ENCODE data around the gene IQSEC3.
"Not testable (repeated sequence)": the region's sequence is repeated elsewhere in the genome, so short reads cannot be mapped to it uniquely, and the experiment has no call there.

The IQSEC3 gene

GRCh38 chr12:77101-77719 lies 10.6 kb downstream of the IQSEC3 start:
- in situ Hi-C loops (cut with MboI; ENCODE audit: low pct_unique_long_range_greater_than_20kb, low sequenced_read_pairs, unreplicated experiment); DNase-seq (ENCODE audit: low spot score): not testable (repeated sequence)

GRCh38 chr12:77769-78383 lies 11.3 kb downstream of the IQSEC3 start:
- DNase-seq (ENCODE audit: low spot score); in situ Hi-C loops (cut with MboI; ENCODE audit: low pct_unique_long_range_greater_than_20kb, low sequenced_read_pairs, unreplicated experiment): not testable (repeated sequence)

GRCh38 chr12:78981-79380 lies 12.4 kb downstream of the IQSEC3 start:
- no peak for TF ChIP-seq CTCF (IDR thresholded peaks at IDR 0.05; ENCODE audit: extremely low read depth, insufficient read depth, missing control alignments)
- in situ Hi-C loops (cut with MboI; ENCODE audit: low pct_unique_long_range_greater_than_20kb, low sequenced_read_pairs, unreplicated experiment): no loop called here
- DNase-seq (ENCODE audit: low spot score): no peak

GRCh38 chr12:80681-81190 lies 14.2 kb downstream of the IQSEC3 start:
- in situ Hi-C loops (cut with MboI; ENCODE audit: low pct_unique_long_range_greater_than_20kb, low sequenced_read_pairs, unreplicated experiment): no loop called here
- TF ChIP-seq CTCF (IDR thresholded peaks at IDR 0.05; ENCODE audit: extremely low read depth, insufficient read depth, missing control alignments): no peak
- no peak for DNase-seq (ENCODE audit: low spot score)

- in situ Hi-C loops (cut with MboI; ENCODE audit: low pct_unique_long_range_greater_than_20kb, low sequenced_read_pairs, unreplicated experiment): no loop called here
- TF ChIP-seq CTCF (IDR thresholded peaks at IDR 0.05; ENCODE audit: extremely low read depth, insufficient read depth, missing control alignments): no peak
- no peak for DNase-seq (ENCODE audit: low spot score)
Measured at GRCh38 chr12:82740-83139, 16.2 kb downstream of the IQSEC3 start.

- DNase-seq (ENCODE audit: low spot score): no peak
- TF ChIP-seq CTCF (IDR thresholded peaks at IDR 0.05; ENCODE audit: extremely low read depth, insufficient read depth, missing control alignments): no peak
- in situ Hi-C loops (cut with MboI; ENCODE audit: low pct_unique_long_range_greater_than_20kb, low sequenced_read_pairs, unreplicated experiment): no loop called here
Measured at GRCh38 chr12:84056-84455, 17.5 kb downstream of the IQSEC3 start.

GRCh38 chr12:85191-85666 lies 18.7 kb downstream of the IQSEC3 start:
- DNase-seq (ENCODE audit: low spot score): no peak
- in situ Hi-C loops (cut with MboI; ENCODE audit: low pct_unique_long_range_greater_than_20kb, low sequenced_read_pairs, unreplicated experiment): no loop called here
- TF ChIP-seq CTCF (IDR thresholded peaks at IDR 0.05; ENCODE audit: extremely low read depth, insufficient read depth, missing control alignments): no peak

All from GM13977 (cell line).